ENCODE measurements around the gene SYTL1.

Gene SYTL1

DNA sequence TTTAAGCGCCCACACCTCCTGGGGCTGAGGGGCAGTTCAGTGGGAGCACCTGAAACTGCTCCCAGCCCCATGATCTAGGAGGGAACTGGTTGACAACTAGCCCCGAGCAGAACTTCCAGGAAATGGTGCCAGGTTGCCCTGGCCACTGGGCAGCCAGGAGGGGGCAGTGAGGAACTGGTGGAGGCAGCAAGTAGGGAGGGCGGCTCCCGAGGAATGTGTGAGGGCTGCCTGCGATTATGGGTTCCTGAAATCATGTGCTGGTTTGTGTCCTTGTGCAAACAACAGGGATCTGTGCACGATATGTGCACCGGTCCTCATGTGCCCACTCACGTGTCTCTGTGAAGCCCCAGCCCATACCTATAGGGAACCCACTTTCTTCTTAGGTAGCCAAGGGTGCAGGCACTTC is 60.5 kb downstream of the SYTL1 start:
- no peak for DNase-seq (ENCODE audit: low read depth in 1 of 2, low spot score in 1 of 2)

DNA sequence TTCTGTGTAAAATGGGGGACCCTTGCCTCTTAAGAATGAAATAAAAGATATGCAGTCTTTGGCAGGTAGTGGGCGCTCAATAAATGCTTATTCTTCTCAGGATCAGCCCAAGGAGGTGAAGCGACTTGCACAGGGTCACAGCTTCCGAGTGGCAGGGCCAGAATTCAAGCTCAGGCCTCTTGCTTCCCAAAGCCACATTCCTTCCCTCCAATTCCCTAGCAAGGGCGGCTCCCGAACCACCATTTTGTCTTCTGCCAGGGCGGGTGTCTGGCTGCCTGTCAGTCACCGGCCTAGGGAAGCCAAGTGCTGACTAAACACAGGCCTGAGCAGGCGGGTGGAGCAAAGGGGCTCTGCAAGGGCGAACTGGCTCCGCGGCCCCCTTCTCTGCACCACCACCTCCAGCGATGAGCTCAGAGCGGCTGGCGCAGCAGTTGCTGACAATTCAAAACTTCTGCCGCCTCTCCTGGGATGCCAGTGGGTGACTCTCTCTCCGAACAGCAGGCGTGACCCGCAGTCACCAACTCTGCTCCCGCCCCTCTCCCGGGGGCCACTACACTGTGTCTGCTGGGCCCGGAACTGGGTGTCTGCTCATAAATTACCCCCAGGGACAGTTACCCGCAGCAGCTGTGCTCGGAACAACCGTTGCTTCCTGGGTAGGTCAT is 61.4 kb downstream of the SYTL1 start:
- no peak for DNase-seq (ENCODE audit: low read depth in 1 of 2, low spot score in 1 of 2)
